HEK293 (cell line): Measurements from ENCODE around the gene ITIH5.
"Not testable (repeated sequence)": the region's sequence is repeated elsewhere in the genome, so short reads cannot be mapped to it uniquely, and the experiment has no call there.

Experiments used
- CTCF ChIA-PET: fragments of 350-600 bp; formaldehyde crosslinking; extraction: SDS; loops from one replicate; lab custom pipeline; 2021; ENCODE audit warnings: antibody characterized with exemption; lab: Yijun Ruan, JAX
- POLR2A ChIA-PET: fragments of 300-600 bp; formaldehyde crosslinking; extraction: SDS; loops from one replicate; lab custom pipeline; 2020; ENCODE audit warnings: antibody characterized with exemption, inconsistent platforms; lab: Yijun Ruan, JAX
- H3K27ac ChIP-seq: fragments of 200-500 bp; sonication (Bioruptor generic); 2 replicates; pipeline ENCODE4 v1.5.1; 2014; ENCODE audit warnings: low read depth, low read length, control low read depth, inconsistent platforms; ENCODE audit errors: extremely low read depth
- H3K36me3 ChIP-seq, 2 experiments: fragments of 200-500 bp in 1 of 2; sonication (Bioruptor generic) in 1 of 2; 1 replicate in 1 of 2; 2 replicates in 1 of 2; pipeline ENCODE4 v1.5.1; 2014 to 2017; ENCODE audit warnings: inconsistent platforms in 2 of 2, low read length in 2 of 2; ENCODE audit not compliant: control insufficient read depth in 2 of 2, insufficient read depth in 1 of 2
- H3K4me1 ChIP-seq: fragments of 200-500 bp; sonication (Bioruptor generic); 2 replicates; pipeline ENCODE4 v1.5.1; 2014; ENCODE audit warnings: mild to moderate bottlenecking, low read length, inconsistent platforms; ENCODE audit not compliant: control insufficient read depth, insufficient read depth
- H3K4me3 ChIP-seq: 2 replicates; pipeline ENCODE4 v1.5.1; 2011; ENCODE audit warnings: low read depth, mild to moderate bottlenecking, control low read depth, low read length, moderate library complexity
- H3K9me3 ChIP-seq: fragments of 200-500 bp; sonication (Bioruptor generic); 2 replicates; pipeline ENCODE4 v1.5.1; 2014; ENCODE audit warnings: low read depth, low read length, inconsistent platforms; ENCODE audit not compliant: control insufficient read depth, insufficient read depth
- HOXA7 ChIP-seq: sonication (generic); formaldehyde crosslinking; IDR thresholded peaks from 2 replicates; pipeline ENCODE4 v1.8.1; 2022; ENCODE audit warnings: missing genetic modification reagents, borderline replicate concordance
- KLF8 ChIP-seq: fragments of 450-650 bp; formaldehyde crosslinking; IDR thresholded peaks from 2 replicates; pipeline ENCODE4 v1.5.1; 2016; ENCODE audit warnings: missing biosample characterization, missing genetic modification characterization
- KLF9 ChIP-seq: fragments of 450-650 bp; formaldehyde crosslinking; IDR thresholded peaks from 2 replicates; pipeline ENCODE4 v1.5.1; 2016; ENCODE audit warnings: missing biosample characterization, missing genetic modification characterization, low read depth
- RBAK ChIP-seq: fragments of 450-650 bp; formaldehyde crosslinking; IDR thresholded peaks from 2 replicates; pipeline ENCODE4 v1.5.1; 2016; ENCODE audit warnings: missing biosample characterization, missing genetic modification characterization
- ZNF133 ChIP-seq: fragments of 450-650 bp; formaldehyde crosslinking; IDR thresholded peaks from 2 replicates; pipeline ENCODE4 v1.5.1; 2016; ENCODE audit warnings: missing biosample characterization, missing genetic modification characterization
- ZNF221 ChIP-seq: fragments of 450-650 bp; formaldehyde crosslinking; IDR thresholded peaks from 2 replicates; pipeline ENCODE4 v1.5.1; 2017; ENCODE audit warnings: missing biosample characterization, missing genetic modification characterization, borderline replicate concordance
- ZNF239 ChIP-seq: fragments of 450-650 bp; formaldehyde crosslinking; IDR thresholded peaks from 2 replicates; pipeline ENCODE4 v1.5.1; 2016; ENCODE audit warnings: missing biosample characterization, missing genetic modification characterization
- ZNF510 ChIP-seq: fragments of 450-650 bp; formaldehyde crosslinking; IDR thresholded peaks from 2 replicates; pipeline ENCODE4 v1.5.1; 2018; ENCODE audit warnings: mild to moderate bottlenecking, missing genetic modification characterization, missing biosample characterization; ENCODE audit not compliant: insufficient replicate concordance
- ZNF529 ChIP-seq: fragments of 450-650 bp; formaldehyde crosslinking; IDR thresholded peaks from 2 replicates; pipeline ENCODE4 v1.5.1; 2017; ENCODE audit warnings: missing genetic modification characterization, missing biosample characterization; ENCODE audit not compliant: insufficient replicate concordance
- ZNF571 ChIP-seq: fragments of 450-650 bp; formaldehyde crosslinking; IDR thresholded peaks from 2 replicates; pipeline ENCODE4 v1.5.0; 2017; ENCODE audit warnings: missing biosample characterization, missing genetic modification characterization
- ZNF585B ChIP-seq: fragments of 450-650 bp; formaldehyde crosslinking; IDR thresholded peaks from 2 replicates; pipeline ENCODE4 v1.5.1; 2016; ENCODE audit warnings: missing biosample characterization, missing genetic modification characterization
- ZNF629 ChIP-seq: fragments of 450-650 bp; formaldehyde crosslinking; IDR thresholded peaks from 2 replicates; pipeline ENCODE4 v1.5.1; 2017; ENCODE audit warnings: missing biosample characterization, missing genetic modification characterization
- ZNF677 ChIP-seq: fragments of 450-650 bp; IDR thresholded peaks from 2 replicates; pipeline ENCODE4 v1.5.0; 2018; ENCODE audit warnings: missing biosample characterization, mild to moderate bottlenecking, missing genetic modification characterization, moderate library complexity
- TF ChIP-seq, protein P1 (sequence below): fragments of 450-650 bp; formaldehyde crosslinking; IDR thresholded peaks from 2 replicates; pipeline ENCODE4 v1.5.1; 2016; ENCODE audit warnings: missing biosample characterization, missing genetic modification characterization
- TF ChIP-seq, protein P2 (sequence below): fragments of 450-650 bp; formaldehyde crosslinking; IDR thresholded peaks from 2 replicates; pipeline ENCODE4 v1.5.1; 2017; ENCODE audit warnings: missing biosample characterization, missing genetic modification characterization
- TF ChIP-seq, protein P3 (sequence below): fragments of 450-650 bp; formaldehyde crosslinking; IDR thresholded peaks from 2 replicates; pipeline ENCODE4 v1.5.0; 2017; ENCODE audit warnings: missing biosample characterization, missing genetic modification characterization, borderline replicate concordance

ITIH5 gene

DNA sequence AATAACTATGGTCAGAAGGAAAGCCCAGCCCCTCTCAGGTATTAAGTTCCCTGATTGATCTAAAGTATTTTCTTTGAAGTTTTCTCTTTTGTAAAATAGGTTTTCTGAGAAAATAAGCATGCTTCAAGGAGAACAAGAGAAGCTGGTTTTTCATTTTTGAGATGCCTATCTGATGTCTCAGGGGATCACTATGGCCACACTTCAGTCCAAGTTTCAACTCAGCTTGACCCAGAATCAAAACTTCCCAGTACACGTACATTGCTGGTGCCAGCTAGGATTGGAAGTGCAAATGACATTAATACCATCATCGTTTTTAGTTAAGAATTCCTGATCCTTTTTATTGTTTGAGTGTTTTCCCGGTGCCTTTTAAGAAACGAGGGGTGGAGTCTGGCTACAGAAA lies 7.2 kb downstream of the ITIH5 start:
- ChIA-PET POLR2A (no interaction called here), CTCF (interaction anchor here (0.9 kb wide), 1 partner anchor 27 kb away, joined by 3 read pairs; no protein-coding TSS in a partner anchor)

DNA sequence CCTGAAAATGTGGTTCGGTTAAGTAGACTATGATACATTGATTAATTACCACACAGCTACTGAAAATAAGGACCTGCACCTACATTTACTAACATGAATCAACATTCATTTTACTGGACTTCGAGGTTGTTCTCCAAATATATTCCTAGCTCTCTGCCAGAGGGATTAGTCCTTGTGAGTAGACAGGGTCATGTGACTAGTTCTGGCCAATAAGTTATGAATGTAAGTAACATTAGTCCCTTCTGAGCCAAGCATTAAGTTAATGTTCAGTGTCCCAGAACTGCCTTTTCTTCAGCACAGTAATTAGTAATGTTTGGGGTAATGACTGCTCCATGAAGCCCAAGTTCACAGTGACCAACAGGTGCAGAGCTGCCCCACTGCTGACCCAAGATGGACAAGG lies 9.2 kb downstream of the ITIH5 start:
- TF ChIP-seq, protein P1, sequence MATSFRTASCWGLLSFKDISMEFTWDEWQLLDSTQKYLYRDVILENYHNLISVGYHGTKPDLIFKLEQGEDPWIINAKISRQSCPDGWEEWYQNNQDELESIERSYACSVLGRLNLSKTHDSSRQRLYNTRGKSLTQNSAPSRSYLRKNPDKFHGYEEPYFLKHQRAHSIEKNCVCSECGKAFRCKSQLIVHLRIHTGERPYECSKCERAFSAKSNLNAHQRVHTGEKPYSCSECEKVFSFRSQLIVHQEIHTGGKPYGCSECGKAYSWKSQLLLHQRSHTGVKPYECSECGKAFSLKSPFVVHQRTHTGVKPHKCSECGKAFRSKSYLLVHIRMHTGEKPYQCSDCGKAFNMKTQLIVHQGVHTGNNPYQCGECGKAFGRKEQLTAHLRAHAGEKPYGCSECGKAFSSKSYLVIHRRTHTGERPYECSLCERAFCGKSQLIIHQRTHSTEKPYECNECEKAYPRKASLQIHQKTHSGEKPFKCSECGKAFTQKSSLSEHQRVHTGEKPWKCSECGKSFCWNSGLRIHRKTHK = no peak
- TF ChIP-seq HOXA7 (CRISPR knock-in tag) (no peak), ZNF571 (no peak), ZNF585B (tag by site-specific recombination) (no peak), KLF8 (tag by site-specific recombination) (no peak), ZNF510 (tag by site-specific recombination) (no peak), KLF9 (no peak)
- no peaks in the 10 kb centered on the region for H3K36me3 ChIP-seq
- CTCF ChIA-PET = interaction anchor here (0.5 kb wide), 1 partner anchor 12 kb away, joined by 3 read pairs; no protein-coding TSS in a partner anchor
- POLR2A ChIA-PET = no interaction called here
- H3K4me3 ChIP-seq = no peak overlapping the region
- H3K27ac ChIP-seq = no peak overlapping the region
- H3K4me1 ChIP-seq = no peaks in the 10 kb centered on the region
- no peaks in the 10 kb centered on the region for H3K9me3 ChIP-seq

More for the DNA sequence above, 7.2 kb downstream of the ITIH5 start:
- H3K27ac ChIP-seq = no peak overlapping the region
- no peak for TF ChIP-seq ZNF239 (tag by site-specific recombination)
- TF ChIP-seq ZNF133 (tag by site-specific recombination) = no peak
- TF ChIP-seq RBAK (tag by site-specific recombination) = no peak
- TF ChIP-seq, protein P2, sequence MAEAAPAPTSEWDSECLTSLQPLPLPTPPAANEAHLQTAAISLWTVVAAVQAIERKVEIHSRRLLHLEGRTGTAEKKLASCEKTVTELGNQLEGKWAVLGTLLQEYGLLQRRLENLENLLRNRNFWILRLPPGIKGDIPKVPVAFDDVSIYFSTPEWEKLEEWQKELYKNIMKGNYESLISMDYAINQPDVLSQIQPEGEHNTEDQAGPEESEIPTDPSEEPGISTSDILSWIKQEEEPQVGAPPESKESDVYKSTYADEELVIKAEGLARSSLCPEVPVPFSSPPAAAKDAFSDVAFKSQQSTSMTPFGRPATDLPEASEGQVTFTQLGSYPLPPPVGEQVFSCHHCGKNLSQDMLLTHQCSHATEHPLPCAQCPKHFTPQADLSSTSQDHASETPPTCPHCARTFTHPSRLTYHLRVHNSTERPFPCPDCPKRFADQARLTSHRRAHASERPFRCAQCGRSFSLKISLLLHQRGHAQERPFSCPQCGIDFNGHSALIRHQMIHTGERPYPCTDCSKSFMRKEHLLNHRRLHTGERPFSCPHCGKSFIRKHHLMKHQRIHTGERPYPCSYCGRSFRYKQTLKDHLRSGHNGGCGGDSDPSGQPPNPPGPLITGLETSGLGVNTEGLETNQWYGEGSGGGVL (tag by site-specific recombination) = no peak
- TF ChIP-seq ZNF677 (tag by site-specific recombination) = no peak
- TF ChIP-seq HOXA7 (CRISPR knock-in tag) = no peak
- TF ChIP-seq ZNF529 = no peak
- TF ChIP-seq, protein P3, sequence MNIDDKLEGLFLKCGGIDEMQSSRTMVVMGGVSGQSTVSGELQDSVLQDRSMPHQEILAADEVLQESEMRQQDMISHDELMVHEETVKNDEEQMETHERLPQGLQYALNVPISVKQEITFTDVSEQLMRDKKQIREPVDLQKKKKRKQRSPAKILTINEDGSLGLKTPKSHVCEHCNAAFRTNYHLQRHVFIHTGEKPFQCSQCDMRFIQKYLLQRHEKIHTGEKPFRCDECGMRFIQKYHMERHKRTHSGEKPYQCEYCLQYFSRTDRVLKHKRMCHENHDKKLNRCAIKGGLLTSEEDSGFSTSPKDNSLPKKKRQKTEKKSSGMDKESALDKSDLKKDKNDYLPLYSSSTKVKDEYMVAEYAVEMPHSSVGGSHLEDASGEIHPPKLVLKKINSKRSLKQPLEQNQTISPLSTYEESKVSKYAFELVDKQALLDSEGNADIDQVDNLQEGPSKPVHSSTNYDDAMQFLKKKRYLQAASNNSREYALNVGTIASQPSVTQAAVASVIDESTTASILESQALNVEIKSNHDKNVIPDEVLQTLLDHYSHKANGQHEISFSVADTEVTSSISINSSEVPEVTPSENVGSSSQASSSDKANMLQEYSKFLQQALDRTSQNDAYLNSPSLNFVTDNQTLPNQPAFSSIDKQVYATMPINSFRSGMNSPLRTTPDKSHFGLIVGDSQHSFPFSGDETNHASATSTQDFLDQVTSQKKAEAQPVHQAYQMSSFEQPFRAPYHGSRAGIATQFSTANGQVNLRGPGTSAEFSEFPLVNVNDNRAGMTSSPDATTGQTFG (tag by site-specific recombination) = no peak
- no peak for TF ChIP-seq ZNF629
- TF ChIP-seq ZNF221 (tag by site-specific recombination) = no peak
- H3K36me3 ChIP-seq = no peaks in the 10 kb centered on the region
- no peaks in the 10 kb centered on the region for H3K4me1 ChIP-seq
- H3K4me3 ChIP-seq = no peak overlapping the region
- H3K9me3 ChIP-seq = no peaks in the 10 kb centered on the region

DNA sequence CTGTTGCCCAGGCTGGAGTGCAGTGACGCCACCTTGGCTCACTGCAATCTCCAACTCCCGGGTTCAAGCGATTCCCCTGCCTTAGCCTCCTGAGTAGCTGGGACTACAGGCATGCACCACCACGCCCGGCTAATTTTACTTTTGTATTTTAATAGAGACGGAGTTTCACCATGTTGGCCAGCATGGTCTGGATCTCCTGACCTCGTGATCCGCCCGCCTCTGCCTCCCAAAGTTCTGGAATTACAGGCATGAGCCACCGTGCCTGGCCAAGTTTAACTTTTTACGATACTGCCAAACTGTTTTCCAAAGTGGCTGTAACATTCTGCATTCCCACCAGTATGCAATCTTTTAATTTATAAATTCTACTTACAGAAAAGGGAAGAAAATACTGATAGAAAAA lies 9.7 kb downstream of the ITIH5 start:
- CTCF ChIA-PET = interaction anchor here (0.5 kb wide), 1 partner anchor 12 kb away, joined by 3 read pairs; no protein-coding TSS in a partner anchor
- H3K27ac ChIP-seq, POLR2A ChIA-PET, H3K36me3 ChIP-seq, H3K4me3 ChIP-seq, H3K9me3 ChIP-seq, H3K4me1 ChIP-seq: not testable (repeated sequence)
